ENCODE results near the gene BTBD6. TPM values are rescaled to one million over a fixed set of nuclear protein-coding genes. Genes with fewer than 3 reads are reported as not detected.

Gene BTBD6
- total and polyA plus RNA-seq, 9 of the 15 experiments (the other 6 are each of a cell fraction or from before 2014, with no cell fraction given) = not detected

- Histone ChIP-seq H3K27ac (ENCODE audit: extremely low read depth, low read depth, low read length) (no peak overlapping the region), H3K4me3 (no peak overlapping the region), H3K79me2 (ENCODE audit: control insufficient read depth, insufficient read depth, low read length) (no peaks in the 10 kb centered on the region), H3K4me1 (replicated peaks in 1 of 2; ENCODE audit: control insufficient read depth in 2 of 2, insufficient read depth in 2 of 2, low read length in 2 of 2) (no peaks in the 10 kb centered on the region), H3K9me1 (ENCODE audit: control insufficient read depth, insufficient read depth, low read length) (no peaks in the 10 kb centered on the region), H3K9ac (ENCODE audit: insufficient read depth in 1 of 2, low read depth in 2 of 2, low read length in 2 of 2) (no peak overlapping the region), H2AFZ (ENCODE audit: low read depth, low read length) (no peak overlapping the region), H3K36me3 (ENCODE audit: control insufficient read depth, insufficient read depth, low read length) (peaks cover 12% of the 10 kb centered on the region; the same call in 1 of the 3 replicates), H4K20me1 (replicated peaks; ENCODE audit: control insufficient read depth, insufficient read depth, low read length) (no peaks in the 10 kb centered on the region), H3K4me2 (ENCODE audit: insufficient read depth, low read length) (no peak overlapping the region), H3K27me3 (ENCODE audit: control insufficient read depth in 2 of 2, insufficient read depth in 2 of 2, low read length in 2 of 2) (no peaks in the 10 kb centered on the region), H3K9me3 (replicated peaks; ENCODE audit: control insufficient read depth, insufficient read depth, low read depth, low read length) (no peaks in the 10 kb centered on the region)
- DNase-seq (ENCODE audit: extremely low read depth in 1 of 4, low spot score in 3 of 4) (no peak), FAIRE-seq (no peak), ATAC-seq (no peak)
- TF ChIP-seq SAFB2 (IDR thresholded peaks at IDR 0.05; ENCODE audit: borderline replicate concordance, low read depth, low read length, severe bottlenecking) (no peak), TAL1 (IDR thresholded peaks at IDR 0.05) (no peak), RBM22 (IDR thresholded peaks at IDR 0.05; ENCODE audit: low read depth, low read length, poor library complexity, severe bottlenecking) (no peak), POLR3A (IDR thresholded peaks at IDR 0.05; ENCODE audit: borderline replicate concordance, extremely low read depth, insufficient read depth, insufficient read length) (no peak), ZBED1 (IDR thresholded peaks at IDR 0.05) (no peak)
- POLR2A ChIA-PET = no interaction called here
- intact Hi-C loops (cut with micrococcal nuclease) (no loop called here), in situ Hi-C loops (cut with MboI) (no loop called here)
- 100% methylated on average over 9 of the region's 31 CpGs for WGBS (ENCODE audit: insufficient coverage, low coverage, missing lambda C conversion rate)
- no TSS peak for BruUV-seq (replicated peaks)
- CTCF ChIA-PET (ENCODE audit: low intra/inter-chr PET ratio) = no interaction called here
Observed at GRCh38 chr14:105240811-105241576, 7.3 kb upstream of the BTBD6 start.

- Histone ChIP-seq H3K4me1 (replicated peaks in 1 of 2; ENCODE audit: control insufficient read depth in 2 of 2, insufficient read depth in 2 of 2, low read length in 2 of 2) (no peaks in the 10 kb centered on the region), H4K20me1 (replicated peaks; ENCODE audit: control insufficient read depth, insufficient read depth, low read length) (no peaks in the 10 kb centered on the region), H2AFZ (ENCODE audit: low read depth, low read length) (no peak overlapping the region), H3K4me3 (no peak overlapping the region), H3K27me3 (ENCODE audit: control insufficient read depth in 2 of 2, insufficient read depth in 2 of 2, low read length in 2 of 2) (no peaks in the 10 kb centered on the region), H3K36me3 (ENCODE audit: control insufficient read depth, insufficient read depth, low read length) (peaks cover 13% of the 10 kb centered on the region; the same call in 1 of the 3 replicates), H3K9ac (ENCODE audit: insufficient read depth in 1 of 2, low read depth in 2 of 2, low read length in 2 of 2) (no peak overlapping the region), H3K9me3 (replicated peaks; ENCODE audit: control insufficient read depth, insufficient read depth, low read depth, low read length) (no peaks in the 10 kb centered on the region), H3K4me2 (ENCODE audit: insufficient read depth, low read length) (no peak overlapping the region), H3K9me1 (ENCODE audit: control insufficient read depth, insufficient read depth, low read length) (no peaks in the 10 kb centered on the region), H3K27ac (ENCODE audit: extremely low read depth, low read depth, low read length) (no peak overlapping the region), H3K79me2 (ENCODE audit: control insufficient read depth, insufficient read depth, low read length) (no peaks in the 10 kb centered on the region)
- WGBS (ENCODE audit: insufficient coverage, low coverage, missing lambda C conversion rate) = 65% methylated on average over 7 of the region's 19 CpGs
- DNase-seq (ENCODE audit: extremely low read depth in 1 of 4, low spot score in 3 of 4) = no peak
- ATAC-seq = no peak
- intact Hi-C loops (cut with micrococcal nuclease) = no loop called here
- ChIA-PET POLR2A (no interaction called here), CTCF (ENCODE audit: low intra/inter-chr PET ratio) (no interaction called here)
- TF ChIP-seq HLTF (IDR thresholded peaks at IDR 0.05) (no peak), ZNF197 (CRISPR knock-in tag; IDR thresholded peaks at IDR 0.05; ENCODE audit: low read depth) (no peak), FUS (optimal IDR thresholded peaks at IDR 0.05; ENCODE audit: low read depth, low read length) (no peak), PHF21A (IDR thresholded peaks at IDR 0.05; ENCODE audit: borderline replicate concordance, low read depth) (no peak), CGGBP1 (CRISPR knock-in tag; IDR thresholded peaks at IDR 0.05) (no peak), RBM34 (IDR thresholded peaks at IDR 0.05; ENCODE audit: borderline replicate concordance, insufficient read depth, low read length) (no peak), SUPT5H (IDR thresholded peaks at IDR 0.05) (no peak), NEUROD1 (IDR thresholded peaks at IDR 0.05; ENCODE audit: borderline replicate concordance, low read depth, low read length, partially characterized antibody) (no peak), MCM7 (IDR thresholded peaks at IDR 0.05) (no peak), RFX1 (IDR thresholded peaks at IDR 0.05) (no peak), ZFX (CRISPR knock-in tag; IDR thresholded peaks at IDR 0.05) (no peak)
- no peak for FAIRE-seq
- in situ Hi-C loops (cut with MboI) = no loop called here
- no TSS peak for BruUV-seq (replicated peaks)
Observed at GRCh38 chr14:105241641-105242040, 6.7 kb upstream of the BTBD6 start.
